GM21529 (cell line): ENCODE data around the gene DRD1.
A peak's percentile ranks its signal among the peaks of the same experiment; 100 is the strongest.

Source experiments
- ATAC-seq: cut with Tn5 transposase; IDR thresholded peaks from one replicate; pipeline ENCODE4 v1.9.1; 2021; ENCODE audit not compliant: unreplicated experiment

The DRD1 gene

DNA sequence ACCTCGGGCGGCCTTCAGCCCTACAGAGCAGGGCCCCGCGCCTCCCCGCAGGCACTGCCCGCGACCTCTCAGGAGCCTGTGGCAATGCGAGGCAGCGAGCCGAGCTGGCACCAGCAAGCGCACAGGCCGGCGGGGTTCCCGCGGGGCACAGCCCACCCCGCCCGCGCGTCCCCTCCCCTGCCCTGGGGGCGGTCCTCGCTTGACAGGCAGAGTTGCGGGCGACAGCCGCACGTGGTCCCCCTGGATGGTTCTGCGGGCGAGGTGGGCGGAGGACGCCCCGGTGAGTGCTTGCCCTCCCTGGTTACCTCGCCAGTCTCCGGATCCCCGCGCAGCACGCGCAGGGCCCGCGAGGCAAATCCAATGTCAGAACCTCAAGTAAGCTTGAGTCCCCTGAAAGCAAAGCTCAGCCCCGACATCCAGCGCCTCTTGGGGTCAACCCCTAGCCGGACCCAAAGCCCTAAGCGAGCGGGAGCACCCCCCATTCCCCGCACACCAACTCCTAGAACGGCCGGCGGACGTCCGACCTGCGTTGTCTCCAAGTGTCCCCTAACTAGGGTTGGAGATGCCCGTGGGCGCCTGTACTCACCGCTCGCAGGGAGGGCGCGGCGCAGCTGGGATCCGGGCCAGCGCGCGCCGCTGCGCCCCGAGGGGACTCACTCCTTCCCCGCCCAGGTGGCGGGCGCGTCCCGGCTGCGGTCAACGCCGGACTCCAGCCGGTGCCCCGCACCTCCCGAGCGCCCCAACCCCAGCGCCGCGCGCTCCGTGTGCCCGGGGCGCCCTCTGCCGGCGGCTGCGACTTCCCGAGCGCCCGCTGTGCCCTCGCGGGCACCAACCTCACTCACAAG, at the start of gene DRD1:
TSS of gene DRD1 (minus strand) at position 123 of the 845 bp plus-strand sequence. CDS start 1,083 bp downstream, outside the sequence.
- ATAC-seq, result no peak

DNA sequence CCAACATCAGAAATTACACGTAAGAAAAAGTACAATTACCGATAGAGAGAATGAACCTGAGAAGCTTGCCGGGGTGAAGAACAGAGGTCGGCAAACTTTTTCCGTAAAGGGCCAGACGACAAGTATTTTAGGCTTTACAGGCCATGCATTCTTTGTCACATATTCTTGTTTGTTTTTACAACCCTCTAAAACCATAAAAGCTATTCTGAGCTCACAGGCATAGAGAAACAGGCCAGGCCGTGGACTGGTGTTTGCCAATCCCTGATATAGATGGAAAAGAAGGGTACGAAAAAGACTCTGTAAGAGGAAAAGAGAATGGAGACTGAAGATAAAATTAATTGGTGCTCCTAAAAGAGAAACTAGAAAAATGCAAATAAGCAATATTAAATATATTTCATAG, 49.7 kb upstream of the DRD1 start:
- ATAC-seq, result no peak

DNA sequence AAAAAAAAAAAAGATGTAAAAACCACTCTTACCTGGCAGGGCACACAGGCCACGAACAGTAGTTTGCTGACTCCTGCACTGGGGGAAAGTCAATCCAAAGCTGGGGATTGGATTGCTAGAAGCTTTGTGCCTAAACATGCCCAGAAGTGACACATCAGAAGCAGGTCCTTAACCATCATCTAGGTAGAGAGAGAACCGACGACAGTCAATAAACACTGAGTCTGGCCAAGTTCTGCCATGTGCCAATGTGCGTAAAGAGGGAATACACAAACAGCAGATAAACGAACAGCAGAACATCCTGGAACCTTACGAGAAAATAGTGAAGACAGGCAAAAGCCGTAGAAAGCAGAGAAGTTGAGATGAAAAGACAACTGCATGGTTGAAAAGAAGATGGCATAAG, 49.3 kb upstream of the DRD1 start:
- ATAC-seq, result no peak

DNA sequence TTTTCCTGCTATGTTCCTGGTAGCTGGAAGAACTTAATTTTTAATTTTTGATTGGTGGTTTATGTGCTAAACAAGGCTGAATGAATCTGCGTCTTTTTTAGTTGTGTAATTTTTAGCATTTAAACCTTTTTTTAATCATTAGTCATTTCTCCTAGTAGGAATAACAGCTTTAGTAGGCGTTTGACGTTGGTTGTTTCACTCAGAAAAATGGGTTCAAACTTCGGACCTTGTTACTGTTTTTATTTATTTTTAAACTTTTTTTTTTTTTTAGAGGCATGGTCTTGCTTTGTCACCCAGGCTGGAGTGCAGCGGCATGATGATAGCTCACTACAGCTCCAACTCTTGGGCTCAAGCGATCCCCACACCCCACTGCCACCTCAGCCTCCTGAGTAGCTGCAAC, 47.2 kb upstream of the DRD1 start:
- no peak for ATAC-seq

DNA sequence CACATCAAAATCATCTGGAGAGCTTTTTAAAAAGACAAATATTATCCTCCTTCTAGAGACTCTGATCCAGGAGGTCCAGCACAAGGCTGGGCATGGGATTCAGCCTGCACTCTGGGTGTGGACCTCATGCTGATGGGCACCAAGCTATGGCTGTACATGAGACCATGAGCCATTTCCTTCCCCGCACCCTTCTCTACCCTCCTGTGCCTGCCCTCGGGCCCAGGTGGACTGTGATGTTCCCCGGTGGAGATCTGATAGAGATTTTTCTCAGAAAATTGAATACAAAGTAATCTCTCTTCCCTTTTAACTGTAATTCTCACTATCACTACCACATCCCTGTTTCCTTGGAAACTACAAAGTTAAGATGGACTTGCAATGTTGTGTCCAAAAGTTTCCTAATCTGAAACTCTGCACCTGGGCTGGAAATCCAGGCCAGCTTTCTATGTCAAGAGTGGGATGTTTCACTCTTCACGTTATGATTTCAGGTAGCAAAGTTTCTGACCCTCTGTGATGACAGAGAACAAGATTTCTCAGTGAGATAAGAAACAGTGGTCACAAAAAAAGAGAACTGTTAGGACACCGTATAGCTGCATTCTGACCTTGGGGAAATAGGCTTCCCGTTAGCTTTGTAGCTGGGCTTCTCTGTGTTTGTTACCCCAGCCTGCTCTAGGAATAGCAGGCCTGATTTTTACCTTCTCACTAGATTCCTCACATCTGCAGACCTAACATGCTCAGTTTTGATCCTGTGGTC, 45.9 kb upstream of the DRD1 start:
- ATAC-seq, result no peak

DNA sequence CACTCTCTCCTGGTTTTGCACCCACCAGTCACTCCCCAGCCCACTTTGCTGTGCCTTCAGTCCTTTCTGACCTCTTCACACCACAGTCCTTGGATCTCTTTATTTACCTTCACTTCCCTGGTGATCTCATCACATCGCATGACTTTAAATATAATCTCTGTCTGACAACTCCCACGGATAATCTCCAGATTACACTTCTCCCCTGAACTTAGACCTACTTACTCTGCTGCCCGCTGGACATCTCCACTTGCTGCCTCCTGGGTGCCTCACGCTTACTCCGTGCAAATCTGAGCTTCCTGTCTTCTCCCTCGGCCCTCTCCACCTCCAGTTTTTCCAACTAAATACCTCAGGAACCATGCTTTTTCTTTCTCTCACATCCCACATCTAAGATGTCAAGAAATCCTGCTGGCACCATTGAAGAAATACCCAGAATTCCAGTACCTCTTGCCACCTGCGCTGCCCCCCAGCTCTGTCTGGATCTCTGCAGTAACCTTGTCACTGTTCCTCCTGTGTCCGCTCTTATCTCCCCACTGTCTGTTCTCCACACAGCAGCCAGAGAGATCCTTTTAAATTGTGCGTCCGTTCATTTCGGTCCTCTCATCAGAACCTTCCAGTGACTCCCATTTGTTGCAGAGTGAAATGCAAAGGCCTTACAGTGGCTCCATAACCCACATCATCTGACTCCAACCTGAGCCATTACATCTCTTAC, 43.7 kb upstream of the DRD1 start:
- ATAC-seq, result no peak

DNA sequence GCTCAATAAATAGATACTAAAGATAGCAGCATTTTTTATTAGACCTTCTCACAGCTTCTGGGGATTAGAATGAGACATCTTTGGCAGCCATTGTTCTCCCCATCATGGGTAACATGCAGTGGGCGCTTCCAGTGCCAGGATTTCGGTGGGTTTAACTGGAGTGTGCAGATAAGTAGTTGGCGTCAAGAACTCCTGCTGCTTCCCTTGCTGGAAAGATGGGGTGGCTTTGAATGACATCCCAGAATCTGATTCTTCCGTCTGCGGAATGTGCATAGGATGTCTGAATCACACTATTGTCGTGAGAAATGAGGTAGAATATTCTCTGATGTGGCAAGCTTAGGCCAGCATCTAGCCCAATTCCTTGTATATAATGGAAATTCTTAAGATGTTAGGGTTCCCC, 41.6 kb upstream of the DRD1 start:
- ATAC-seq, result no peak

DNA sequence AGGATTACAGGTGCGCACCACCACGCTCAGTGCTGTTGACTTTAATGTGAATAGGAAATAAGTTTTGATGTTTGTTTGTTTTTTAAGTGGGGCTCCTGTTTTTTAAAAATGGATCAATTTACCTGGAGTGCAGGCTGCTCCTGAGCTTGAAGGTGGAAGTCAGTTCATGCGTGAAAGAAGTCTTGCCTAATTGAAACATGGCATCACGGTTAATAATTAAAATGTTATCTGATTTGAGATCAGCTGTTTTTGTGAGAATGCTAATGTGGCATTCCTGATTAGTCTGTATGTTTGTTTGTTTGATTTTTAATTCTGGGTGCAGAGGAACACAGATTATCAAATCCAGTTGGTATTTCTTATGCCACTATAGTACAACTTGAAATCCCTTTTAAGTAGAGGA, 40.8 kb upstream of the DRD1 start:
- ATAC-seq, result no peak

DNA sequence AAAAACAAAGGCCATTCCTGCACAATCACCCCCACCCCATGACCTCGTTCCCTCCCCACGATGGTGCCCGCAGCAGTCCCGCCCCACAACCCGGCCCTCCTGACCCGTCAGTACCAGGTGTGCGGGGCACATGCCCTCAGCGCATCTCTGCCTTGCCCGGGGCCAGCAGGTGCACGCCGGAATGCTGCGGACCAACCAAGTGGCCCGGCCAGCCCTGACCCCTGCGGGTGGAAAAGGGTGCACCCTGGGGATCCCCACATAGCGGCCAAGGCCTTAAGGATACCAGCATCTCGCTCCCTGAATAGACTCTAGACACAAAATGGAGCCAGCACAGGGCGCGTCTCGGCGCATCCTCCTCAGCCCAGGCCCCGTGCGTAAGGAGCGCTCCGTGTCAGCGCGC, 40.3 kb upstream of the DRD1 start:
- ATAC-seq, result no peak

DNA sequence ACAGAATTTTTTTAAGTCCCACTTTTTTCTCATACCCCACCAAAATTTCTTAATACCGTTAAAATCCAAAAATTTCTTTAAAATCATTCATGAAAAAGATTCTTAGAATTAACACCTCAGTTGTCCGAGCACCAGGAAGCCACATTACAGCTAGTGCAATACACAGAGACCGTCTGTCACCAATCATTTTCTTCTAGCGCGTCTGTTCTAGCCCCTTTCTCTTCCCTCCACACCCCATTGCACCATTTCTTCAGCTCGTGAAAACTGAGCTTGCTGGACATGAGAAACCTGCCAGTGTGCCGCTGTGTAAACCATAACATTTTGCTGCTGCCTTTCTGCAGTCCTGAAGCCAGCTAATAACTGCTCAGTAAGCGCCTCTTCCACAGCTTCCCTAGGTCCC, 39.4 kb upstream of the DRD1 start:
- no peak for ATAC-seq

DNA sequence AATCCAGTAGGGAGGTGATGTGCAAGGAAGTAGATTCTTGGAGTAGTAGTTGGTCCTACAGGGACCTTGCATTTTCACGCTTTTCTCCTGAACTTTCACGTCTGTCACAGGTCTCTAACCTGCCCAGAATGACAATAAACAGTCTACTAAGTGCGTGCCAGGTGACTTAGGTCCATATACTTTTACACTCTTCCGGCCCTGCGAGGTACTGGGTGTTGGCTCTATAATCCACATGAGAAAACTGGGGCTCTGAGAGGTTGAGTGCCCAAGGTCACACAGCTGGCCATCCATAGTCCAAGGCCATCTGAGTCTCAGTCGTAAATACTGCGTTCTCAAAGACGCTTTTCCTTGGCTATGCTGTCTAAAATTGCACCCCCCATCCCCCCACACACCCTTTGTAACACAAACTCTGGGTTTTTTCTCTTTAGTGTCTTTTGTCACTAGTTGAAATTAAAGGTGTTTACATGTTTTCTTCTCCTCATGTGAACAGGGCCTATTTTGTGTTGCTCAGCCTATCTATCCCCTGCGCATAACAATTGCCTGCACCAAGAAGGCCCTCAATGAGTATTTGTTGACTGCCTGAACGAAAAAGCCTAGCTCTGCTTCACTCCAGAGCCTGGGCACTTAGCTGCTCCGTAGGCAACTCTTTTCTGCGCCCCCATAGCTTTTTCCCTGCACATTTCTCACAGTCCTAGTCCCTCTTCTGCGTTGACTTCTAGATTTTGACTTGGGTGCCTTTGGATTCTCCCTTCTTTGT, 35.3 kb upstream of the DRD1 start:
- ATAC-seq, result peak; percentile 11

DNA sequence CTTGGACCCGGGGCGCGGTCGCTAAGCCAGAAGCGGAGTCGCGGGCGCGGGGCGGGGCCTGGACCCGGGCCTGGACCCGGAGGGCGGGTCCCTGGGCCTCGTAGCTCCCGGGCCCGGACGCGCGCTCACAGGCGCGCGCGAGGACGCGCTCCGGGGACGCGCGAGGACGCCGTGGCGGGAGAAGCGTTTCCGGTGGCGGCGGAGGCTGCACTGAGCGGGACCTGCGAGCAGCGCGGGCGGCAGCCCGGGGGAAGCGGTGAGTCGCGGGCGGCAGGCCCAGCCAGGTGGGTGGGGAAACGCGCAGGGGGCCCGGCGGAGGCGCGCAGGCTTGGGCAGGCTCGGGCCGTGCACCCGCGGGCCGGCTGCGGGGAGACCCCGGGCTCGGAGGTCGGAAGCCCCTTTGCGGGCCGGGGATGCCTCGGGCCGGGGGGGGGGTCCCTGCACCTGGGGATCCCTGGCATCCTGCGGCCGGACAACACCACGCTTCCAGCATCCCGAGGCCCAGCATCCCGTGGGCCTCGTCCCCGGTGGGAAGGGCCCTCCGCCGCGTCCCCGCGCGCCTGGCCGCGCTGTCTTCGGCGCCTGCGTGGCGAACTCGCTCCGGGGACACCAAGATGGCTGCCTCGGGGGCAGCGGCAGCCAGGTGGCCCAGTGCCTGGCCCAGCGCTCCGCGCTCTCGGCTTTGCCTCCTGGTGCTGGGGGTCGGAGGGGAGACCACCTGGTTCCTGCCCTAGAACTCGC, 34.6 kb upstream of the DRD1 start, which contains the start of gene SFXN1:
TSS of gene SFXN1 (plus strand) at position 177 of the 741 bp plus-strand sequence. CDS start 13,544 bp downstream, outside the sequence.
- ATAC-seq, result peak; percentile 86

DNA sequence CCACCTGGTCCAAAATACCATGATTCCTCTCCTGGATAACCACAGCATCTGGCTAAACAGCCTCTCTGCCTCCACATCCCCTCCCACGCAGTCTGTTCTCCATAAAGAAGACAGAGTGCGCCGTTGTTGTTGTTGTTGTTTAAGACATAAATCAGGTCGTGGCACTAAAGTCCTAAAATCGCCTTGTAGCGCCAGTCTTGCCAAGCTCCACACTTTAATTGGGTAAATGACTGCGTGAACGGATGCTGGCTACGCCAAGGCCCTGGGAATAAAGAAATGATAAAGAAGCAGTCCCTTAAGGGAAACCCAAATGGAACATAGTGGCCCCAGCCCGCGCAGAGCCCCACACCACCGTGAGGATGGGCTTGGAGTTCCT, 34.0 kb upstream of the DRD1 start:
- ATAC-seq, result no peak

DNA sequence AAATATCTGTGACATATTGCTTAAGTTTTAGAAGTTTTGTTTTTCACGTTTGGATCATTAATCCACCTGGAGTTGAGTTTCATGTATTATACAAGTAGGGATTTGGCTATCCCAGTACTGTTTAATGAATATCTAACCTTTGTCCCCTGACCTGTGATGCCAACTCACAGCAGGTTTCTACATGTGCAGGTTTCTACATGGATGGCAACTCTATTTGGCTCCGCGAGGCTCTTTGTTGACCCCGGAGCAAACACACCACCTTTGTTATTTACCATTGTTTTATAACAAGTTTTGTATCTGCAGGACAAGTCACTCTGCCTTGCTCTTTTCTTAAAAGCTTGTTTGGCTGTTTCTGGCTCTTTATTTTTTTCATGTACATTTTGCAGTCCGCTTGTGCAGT, 33.5 kb upstream of the DRD1 start:
- ATAC-seq, result no peak

DNA sequence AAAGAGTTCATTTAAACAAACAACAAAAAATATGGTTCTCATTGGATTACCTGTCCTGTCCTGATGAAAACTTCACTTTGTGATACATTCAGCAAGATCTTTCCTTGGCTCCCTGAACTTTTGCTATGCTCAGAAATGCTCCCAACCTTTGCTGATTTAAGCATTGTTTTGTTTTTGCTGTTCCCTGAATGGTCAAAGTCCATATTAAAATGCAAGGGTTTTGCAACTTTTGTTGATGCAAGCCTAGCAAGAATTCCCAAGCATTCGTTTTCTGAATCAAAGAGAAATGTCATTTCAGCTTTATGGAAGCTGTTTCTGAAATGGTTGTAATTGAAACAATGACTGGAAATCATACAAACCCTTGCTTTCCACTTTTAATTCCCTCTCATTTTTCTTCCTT, 31.3 kb upstream of the DRD1 start:
- no peak for ATAC-seq

DNA sequence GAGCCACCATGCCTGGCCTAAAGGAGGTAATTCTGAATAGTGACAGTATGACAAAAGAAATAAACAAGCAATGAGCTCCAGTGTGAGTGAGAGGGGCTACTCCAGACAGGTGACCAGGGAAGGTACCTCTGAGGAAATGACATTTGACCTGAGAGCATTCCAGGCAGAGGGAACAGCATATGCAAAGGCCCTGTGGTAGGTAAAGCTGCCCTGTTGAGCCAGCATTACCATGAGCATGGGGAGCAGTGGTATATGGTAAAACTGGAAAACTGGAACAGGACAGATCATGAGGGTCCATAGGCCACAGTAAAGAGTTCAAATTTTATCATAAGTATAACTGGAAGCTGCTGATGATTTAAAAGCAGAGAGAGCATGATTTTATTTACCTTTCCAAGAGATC, 28.4 kb upstream of the DRD1 start:
- no peak for ATAC-seq

DNA sequence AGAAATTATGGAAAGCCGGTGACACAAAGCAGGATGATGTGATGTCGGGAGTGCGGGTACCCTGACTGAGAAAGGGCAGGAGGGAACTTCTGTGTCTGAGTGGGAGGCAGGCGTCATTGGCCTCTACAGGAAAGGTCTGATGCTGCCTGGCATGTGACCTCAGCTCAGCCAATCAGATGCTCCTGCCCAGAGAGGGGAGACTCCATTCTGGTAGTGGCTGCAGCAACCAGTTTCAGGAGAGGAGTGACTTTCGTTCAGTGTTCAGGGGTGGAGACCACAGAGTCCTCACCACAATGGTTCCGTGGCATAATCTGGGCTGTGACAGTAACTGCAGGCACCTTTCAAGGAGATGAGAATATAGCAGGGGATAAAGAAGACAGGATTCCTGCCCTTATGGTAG, 27.6 kb upstream of the DRD1 start:
- no peak for ATAC-seq

DNA sequence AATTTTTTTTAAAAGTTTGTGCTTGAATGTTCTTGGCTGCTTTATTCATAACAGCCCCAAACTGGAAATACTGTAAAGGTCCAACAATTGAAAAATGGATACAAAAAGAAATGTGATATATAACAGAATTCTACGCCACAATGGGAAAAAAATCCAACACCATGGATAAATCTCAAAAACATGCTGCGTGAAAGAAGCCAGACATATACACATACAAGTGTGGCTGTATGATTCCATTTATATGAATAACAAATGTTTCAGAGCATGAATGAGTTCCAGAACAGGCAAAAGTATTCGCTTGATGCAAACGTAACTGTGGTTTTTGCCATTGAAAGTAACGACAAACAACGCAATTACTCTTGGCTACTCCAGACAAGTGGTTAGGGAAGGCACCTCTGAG, 27.2 kb upstream of the DRD1 start:
- no peak for ATAC-seq

DNA sequence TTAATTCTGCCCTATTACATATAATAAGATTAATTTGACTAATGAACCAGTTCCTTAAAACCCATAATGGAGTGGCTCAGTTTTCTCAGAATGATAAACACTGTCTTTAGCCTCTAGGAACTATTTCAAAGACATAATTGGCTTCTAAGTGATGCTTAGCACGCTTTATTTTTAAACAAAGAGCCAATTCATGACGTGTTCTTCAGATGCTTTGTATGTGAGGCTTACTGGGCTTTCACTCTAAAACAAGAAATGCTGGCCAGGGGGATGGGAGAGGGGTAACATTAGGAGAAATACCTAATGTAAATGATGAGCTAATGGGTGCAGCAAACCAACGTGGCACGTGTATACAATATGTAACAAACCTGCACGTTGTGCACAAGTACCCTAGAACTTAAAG, 26.8 kb upstream of the DRD1 start:
- no peak for ATAC-seq

DNA sequence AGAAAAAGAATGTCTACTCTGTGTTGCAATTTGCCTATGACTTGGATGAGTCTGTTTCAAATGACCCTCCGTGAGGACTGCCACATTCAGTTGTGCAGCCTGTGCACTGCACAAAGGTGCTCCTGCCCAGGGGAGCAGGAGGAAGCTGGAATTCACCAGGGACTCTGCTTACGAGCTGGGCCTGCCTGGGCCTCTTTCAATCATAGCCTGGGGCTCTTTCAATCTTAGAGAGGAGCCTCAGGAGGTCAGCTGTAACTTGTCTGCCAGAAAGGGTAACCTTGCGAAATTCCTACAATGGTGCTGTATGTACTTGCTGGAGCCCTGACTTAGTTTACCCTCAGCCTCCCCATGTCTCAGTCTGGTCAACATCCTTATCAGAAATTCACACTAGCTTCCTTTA, 25.9 kb upstream of the DRD1 start:
- no peak for ATAC-seq
